Sigmoid colon (tissue), 7 donors: Measurements from ENCODE around the gene MECP2. TPM values are rescaled to one million over a fixed set of nuclear protein-coding genes. Genes with fewer than 3 reads are reported as not detected.

Experiments used
- DNase-seq: peaks from one replicate; pipeline ENCODE4 v3.0.0-alpha.2; 2019
- H3K27ac ChIP-seq, 4 donors: fragments of 200-600 bp; sonication (generic); one replicate each; pipeline ENCODE4 v1.5.1; 2016 to 2019; ENCODE audit warnings: mild to moderate bottlenecking in 1 of 4
- H3K27me3 ChIP-seq, 3 donors: fragments of 200-600 bp; sonication (generic); one replicate each; pipeline ENCODE4 v1.5.1; 2019; ENCODE audit warnings: mild to moderate bottlenecking in 1 of 3
- H3K36me3 ChIP-seq, 4 donors: fragments of 200-600 bp; sonication (generic); one replicate each; pipeline ENCODE4 v1.5.1; 2016 to 2019
- H3K4me1 ChIP-seq, 4 donors: fragments of 200-600 bp; sonication (generic); one replicate each; pipeline ENCODE4 v1.5.1; 2017 to 2019
- H3K4me3 ChIP-seq, 4 donors: fragments of 200-600 bp; sonication (generic); one replicate each; pipeline ENCODE4 v1.5.1; 2017 to 2019; ENCODE audit warnings: mild to moderate bottlenecking in 2 of 4, moderate library complexity in 1 of 4
- H3K9me3 ChIP-seq, 4 donors: fragments of 200-600 bp in 3 of 4; sonication (generic) in 3 of 4; one replicate each; pipeline versions ENCODE4 v1.5.1 to v1.6.1; 2013 to 2019
- CTCF ChIP-seq, 4 experiments: fragments of 450-650 bp in 3 of 4; fragments of 200-600 bp in 1 of 4; IDR thresholded peaks; one replicate each; pipeline ENCODE4 v1.5.1; 2016 to 2019; ENCODE audit warnings: antibody characterized with exemption in 4 of 4, mild to moderate bottlenecking in 3 of 4, moderate library complexity in 2 of 4
- EP300 ChIP-seq, 4 donors: sonication (generic); formaldehyde crosslinking; IDR thresholded peaks; one replicate each; pipeline ENCODE4 v1.6.1; 2017; ENCODE audit warnings: antibody characterized with exemption in 4 of 4
- POLR2A ChIP-seq, 2 donors: fragments of 450-650 bp; IDR thresholded peaks; one replicate each; pipeline ENCODE4 v1.6.1; 2016; ENCODE audit warnings: antibody characterized with exemption in 2 of 2, mild to moderate bottlenecking in 2 of 2, moderate library complexity in 2 of 2
- POLR2AphosphoS5 ChIP-seq, 4 donors: sonication (generic); formaldehyde crosslinking; IDR thresholded peaks; one replicate each; pipeline ENCODE4 v1.6.1; 2017; ENCODE audit warnings: antibody characterized with exemption in 4 of 4
- WGBS, 2 donors: extraction: QIAGEN DNeasy Blood & Tissue Kit; methylation state at CpG; one replicate each; pipeline ENCODE4 v1.1.7; 2013; 5-methylcytosine and 5-hydroxymethylcytosine counted together
- intact Hi-C: fragments of 100-400 bp; cut with DNase I; formaldehyde crosslinking; loops from one replicate; pipeline ENCODE4 v1.15.1; 2023
- polyA plus RNA-seq, 3 donors: library from polyadenylated mRNA; stranded (reverse); fragments of 200-250 nt; gene quantifications; one replicate each; pipeline ENCODE4 v1.2.3, GENCODE V29; 2013
- total RNA-seq, 4 donors: library from RNA; depleted of rRNA; stranded (reverse); fragments of >200 nt; gene quantifications; one replicate each; pipeline ENCODE4 v1.1.0, GENCODE V29; 2016
- donor health status: healthy with polysubstance abuse.
- donor health status: Bipolar disorder and iron deficiency.
- donor health status: healthy.

Gene MECP2
- total and polyA plus RNA-seq, 7 donors: 14.4 to 57.9 (median 43.9) TPM

- DNase-seq: no peak
- peak overlapping the region; percentile 9 to 68 (median 62) for H3K27ac ChIP-seq
- TF ChIP-seq CTCF (IDR thresholded peaks at IDR 0.05) (no peak), POLR2A (IDR thresholded peaks at IDR 0.05) (no peak), EP300 (IDR thresholded peaks at IDR 0.05) (no peak), POLR2AphosphoS5 (IDR thresholded peaks at IDR 0.05) (no peak)
- H3K27me3 ChIP-seq: no peaks in the 10 kb centered on the region
- 48 to 77% methylated on average over 6 of the region's 6 CpGs for WGBS, 2 donors
- intact Hi-C loops: no loop called here
- no peaks in the 10 kb centered on the region for H3K36me3 ChIP-seq
- no peak overlapping the region for H3K4me3 ChIP-seq
- no peaks in the 10 kb centered on the region for H3K9me3 ChIP-seq
- peaks cover 0 to 27% (median 10%) of the 10 kb centered on the region in 4 donors for H3K4me1 ChIP-seq
These were observed 14.4 kb downstream of the MECP2 start for GRCh38 chrX:154083126-154083517.

GRCh38 chrX:154082396-154083125 lies 15.0 kb downstream of the MECP2 start:
- H3K36me3 ChIP-seq: no peaks in the 10 kb centered on the region
- no peak for DNase-seq
- H3K4me1 ChIP-seq: peaks cover 0 to 27% (median 10%) of the 10 kb centered on the region in 4 donors
- intact Hi-C loops: no loop called here
- no peak overlapping the region for H3K4me3 ChIP-seq
- H3K27me3 ChIP-seq: no peaks in the 10 kb centered on the region
- 44 to 58% methylated on average over 11 of the region's 11 CpGs for WGBS, 2 donors
- peak overlapping the region; percentile 24 to 68 (median 62) for H3K27ac ChIP-seq
- TF ChIP-seq POLR2A (IDR thresholded peaks at IDR 0.05) (no peak), CTCF (IDR thresholded peaks at IDR 0.05) (no peak), EP300 (IDR thresholded peaks at IDR 0.05) (no peak), POLR2AphosphoS5 (IDR thresholded peaks at IDR 0.05) (no peak)
- H3K9me3 ChIP-seq: no peaks in the 10 kb centered on the region

- no peak overlapping the region for H3K27ac ChIP-seq
- H3K4me1 ChIP-seq: peaks cover 0 to 37% (median 10%) of the 10 kb centered on the region in 4 donors
- no peaks in the 10 kb centered on the region for H3K36me3 ChIP-seq
- WGBS, 2 donors: 91 to 98% methylated on average over 4 of the region's 4 CpGs
- intact Hi-C loops: no loop called here
- no peak overlapping the region for H3K4me3 ChIP-seq
- no peak for DNase-seq
- no peaks in the 10 kb centered on the region for H3K27me3 ChIP-seq
- no peaks in the 10 kb centered on the region for H3K9me3 ChIP-seq
- no peak for TF ChIP-seq POLR2AphosphoS5 (IDR thresholded peaks at IDR 0.05)
- TF ChIP-seq POLR2A (IDR thresholded peaks at IDR 0.05): no peak
- no peak for TF ChIP-seq EP300 (IDR thresholded peaks at IDR 0.05)
- no peak for TF ChIP-seq CTCF (IDR thresholded peaks at IDR 0.05)
These were observed 20.4 kb downstream of the MECP2 start for GRCh38 chrX:154077101-154077500.

- peak; percentile 48 for DNase-seq
- Histone ChIP-seq H3K27ac (peak overlapping the region in 3 of 4 donors; percentile 4 to 37 (median 10)), H3K36me3 (no peaks in the 10 kb centered on the region), H3K27me3 (no peaks in the 10 kb centered on the region), H3K4me1 (peaks cover 0 to 32% (median 8%) of the 10 kb centered on the region in 4 donors), H3K9me3 (no peaks in the 10 kb centered on the region), H3K4me3 (no peak overlapping the region)
- TF ChIP-seq CTCF (IDR thresholded peaks at IDR 0.05) (no peak), POLR2A (IDR thresholded peaks at IDR 0.05) (no peak), EP300 (IDR thresholded peaks at IDR 0.05) (no peak), POLR2AphosphoS5 (IDR thresholded peaks at IDR 0.05) (no peak)
- 52 to 66% methylated on average over 3 of the region's 3 CpGs for WGBS, 2 donors
- intact Hi-C loops: no loop called here
These were observed 23.3 kb downstream of the MECP2 start for GRCh38 chrX:154074199-154074598.
